Choroid plexus epithelial cell (primary cell): ENCODE data around the gene SHISA4.

Source experiments
- DNase-seq: peaks from one replicate; pipeline ENCODE4 v3.0.0-alpha.2; 2010; ENCODE audit warnings: low read depth
- H3K4me3 ChIP-seq: 2 replicates; pipeline ENCODE4 v1.5.1; 2011; ENCODE audit warnings: low read depth, mild to moderate bottlenecking, control low read depth, low read length, moderate library complexity
- CTCF ChIP-seq: conservative IDR thresholded peaks from 2 replicates; pipeline ENCODE4 v1.5.1; 2011; ENCODE audit warnings: low read depth, mild to moderate bottlenecking, control low read depth, inconsistent platforms, low read length, moderate library complexity

Gene SHISA4

GRCh38 chr1:201914456-201915235, 25.9 kb downstream of the SHISA4 start:
- no peak for DNase-seq
- no peak overlapping the region for H3K4me3 ChIP-seq
- no peak for TF ChIP-seq CTCF

GRCh38 chr1:201916649-201917249, 28.1 kb downstream of the SHISA4 start:
- DNase-seq = peak; percentile 97
- no peak for TF ChIP-seq CTCF
- no peak overlapping the region for H3K4me3 ChIP-seq

GRCh38 chr1:201917362-201918033, 28.8 kb downstream of the SHISA4 start:
- peak; percentile 5 for TF ChIP-seq CTCF
- no peak overlapping the region for H3K4me3 ChIP-seq
- DNase-seq = peak; percentile 88

- H3K4me3 ChIP-seq = no peak overlapping the region
- no peak for TF ChIP-seq CTCF
- DNase-seq = no peak
Observed at GRCh38 chr1:201918343-201918742, 29.6 kb downstream of the SHISA4 start.

- no peak for DNase-seq
- no peak for TF ChIP-seq CTCF
- H3K4me3 ChIP-seq = no peak overlapping the region
Observed at GRCh38 chr1:201921952-201922558, 33.4 kb downstream of the SHISA4 start.

GRCh38 chr1:201925301-201925567, 36.5 kb downstream of the SHISA4 start:
- no peak for TF ChIP-seq CTCF
- DNase-seq = no peak
- no peak overlapping the region for H3K4me3 ChIP-seq
